ENCODE results near the gene BRAT1. TPM values are rescaled to one million over a fixed set of nuclear protein-coding genes. Genes with fewer than 3 reads are reported as not detected.
A peak's percentile ranks its signal among the peaks of the same experiment; 100 is the strongest.
"Not testable (repeated sequence)": the region's sequence is repeated elsewhere in the genome, so short reads cannot be mapped to it uniquely, and the experiment has no call there.

BRAT1 gene
- total RNA-seq, 1 donor = 46.6 TPM

GRCh38 chr7:2540133-2540532 is 15.2 kb downstream of the BRAT1 start:
- no peak for DNase-seq (ENCODE audit: low read depth in 2 of 3, low spot score in 2 of 3)

GRCh38 chr7:2539031-2539911 is 16.1 kb downstream of the BRAT1 start:
- DNase-seq (ENCODE audit: low read depth in 2 of 3, low spot score in 2 of 3) = no peak

GRCh38 chr7:2537981-2538851 is 17.1 kb downstream of the BRAT1 start:
- no peak for DNase-seq (ENCODE audit: low read depth in 2 of 3, low spot score in 2 of 3)

GRCh38 chr7:2535872-2536627 is 19.3 kb downstream of the BRAT1 start:
- not testable (repeated sequence) for DNase-seq (ENCODE audit: low read depth in 2 of 3, low spot score in 2 of 3)

GRCh38 chr7:2534214-2534613 is 21.1 kb downstream of the BRAT1 start:
- DNase-seq (ENCODE audit: low read depth in 2 of 3, low spot score in 2 of 3) = not testable (repeated sequence)

GRCh38 chr7:2533566-2533965 is 21.8 kb downstream of the BRAT1 start:
- not testable (repeated sequence) for DNase-seq (ENCODE audit: low read depth in 2 of 3, low spot score in 2 of 3)

GRCh38 chr7:2532816-2533215 is 22.5 kb downstream of the BRAT1 start:
- not testable (repeated sequence) for DNase-seq (ENCODE audit: low read depth in 2 of 3, low spot score in 2 of 3)

GRCh38 chr7:2532199-2532772 is 23.0 kb downstream of the BRAT1 start:
- not testable (repeated sequence) for DNase-seq (ENCODE audit: low read depth in 2 of 3, low spot score in 2 of 3)

GRCh38 chr7:2531796-2532110 is 23.6 kb downstream of the BRAT1 start:
- DNase-seq (ENCODE audit: low read depth in 2 of 3, low spot score in 2 of 3) = not testable (repeated sequence)

GRCh38 chr7:2530994-2531795 is 24.1 kb downstream of the BRAT1 start:
- not testable (repeated sequence) for DNase-seq (ENCODE audit: low read depth in 2 of 3, low spot score in 2 of 3)

GRCh38 chr7:2530071-2530987 is 25.0 kb downstream of the BRAT1 start:
- DNase-seq (ENCODE audit: low read depth in 2 of 3, low spot score in 2 of 3) = peak; percentile 59 to 94 (median 92)

- peak in 2 of 3 donors; percentile 91 to 94 for DNase-seq (ENCODE audit: low read depth in 2 of 3, low spot score in 2 of 3)
Observed at GRCh38 chr7:2529161-2530070, 25.9 kb downstream of the BRAT1 start.

- no peak for DNase-seq (ENCODE audit: low read depth in 2 of 3, low spot score in 2 of 3)
Observed at GRCh38 chr7:2528481-2529095, 26.7 kb downstream of the BRAT1 start.

- DNase-seq (ENCODE audit: low read depth in 2 of 3, low spot score in 2 of 3) = peak in 1 of 3 donors; percentile 33
Observed at GRCh38 chr7:2527505-2528467, 27.5 kb downstream of the BRAT1 start.

GRCh38 chr7:2526659-2527504 is 28.4 kb downstream of the BRAT1 start:
- no peak for DNase-seq (ENCODE audit: low read depth in 2 of 3, low spot score in 2 of 3)

Measured in hematopoietic multipotent progenitor cell (in vitro differentiated cells).